H1 (cell line): ENCODE data around the gene OSBPL9. TPM values are rescaled to one million over a fixed set of nuclear protein-coding genes. Genes with fewer than 3 reads are reported as not detected.

Experiments used
- CBX8 ChIP-seq: fragments of 300-800, 300-1000 bp; sonication (generic); IDR thresholded peaks from 2 replicates; pipeline ENCODE4 v1.7.1; 2016; ENCODE audit warnings: low read depth, low read length, borderline replicate concordance
- CTBP2 ChIP-seq: IDR thresholded peaks from 2 replicates; pipeline ENCODE4 v1.7.0; 2011; ENCODE audit warnings: borderline replicate concordance, mild to moderate bottlenecking, moderate library complexity, mixed read lengths, low read length; ENCODE audit not compliant: insufficient read depth, insufficient read length
- KDM4A ChIP-seq: IDR thresholded peaks from one replicate; pipeline ENCODE4 v1.7.1; 2012; ENCODE audit warnings: low read depth, mild to moderate bottlenecking, moderate library complexity, low read length, inconsistent platforms; ENCODE audit not compliant: severe bottlenecking
- SAP30 ChIP-seq: fragments of 300-600 bp; sonication (generic); IDR thresholded peaks from 2 replicates; pipeline ENCODE4 v1.7.1; 2012; ENCODE audit warnings: low read length, moderate library complexity, mild to moderate bottlenecking, inconsistent platforms; ENCODE audit not compliant: insufficient read depth, insufficient replicate concordance
- SIN3A ChIP-seq, 2 experiments: IDR thresholded peaks in 1 of 2; conservative IDR thresholded peaks in 1 of 2; 2 replicates each; pipeline ENCODE4 v1.6.1; 2011 to 2012; ENCODE audit warnings: low read length in 2 of 2, improper control_type of control experiment in 1 of 2, low read depth in 1 of 2, mild to moderate bottlenecking in 1 of 2
- TBP ChIP-seq: IDR thresholded peaks from 2 replicates; pipeline ENCODE4 v1.6.1; 2011; ENCODE audit warnings: low read depth, low read length, improper control_type of control experiment
- polyA plus RNA-seq, 7 experiments: library from polyadenylated mRNA; depleted of rRNA in 3 of 7; stranded (reverse) in 5 of 7; unstranded in 2 of 7; fragments of >200 nt in 5 of 7; fragments of 200-250 nt in 2 of 7; gene quantifications; 1 replicate in 5 of 7; 2 replicates in 1 of 7; 4 replicates in 1 of 7; pipeline versions ENCODE4 v1.2.1 to v1.2.3, GENCODE V29; 2011 to 2013; ENCODE audit warnings: missing spikeins in 2 of 7, mixed read lengths in 2 of 7
- total RNA-seq: library from RNA; stranded (reverse); fragmentation: NEBNext Ultra II Directional; extraction: Animal tissue kit (Norgen Biotek cat#: 25700); gene quantifications from 2 replicates; pipeline ENCODE4 v1.2.1, GENCODE V29; 2021
- TF ChIP-seq, protein P1 (sequence below), 3 experiments: IDR thresholded peaks; 1 replicate in 2 of 3; 2 replicates in 1 of 3; pipeline versions ENCODE4 v1.5.1 to v1.6.1; 2011; ENCODE audit warnings: low read length in 3 of 3, mild to moderate bottlenecking in 3 of 3, inconsistent platforms in 2 of 3, low read depth in 1 of 3, moderate library complexity in 1 of 3; ENCODE audit not compliant: insufficient read depth in 1 of 3; ENCODE audit errors: control extremely low read depth in 1 of 3
- TF ChIP-seq, protein P2 (sequence below): IDR thresholded peaks from 2 replicates; pipeline ENCODE4 v1.6.1; 2011; ENCODE audit warnings: low read depth, mild to moderate bottlenecking, low read length; ENCODE audit not compliant: insufficient read depth

The OSBPL9 gene
- total and polyA plus RNA-seq, 2 of the 8 experiments (the other 6 are each of a cell fraction or from before 2014, with no cell fraction given): 58.2 to 71.6 TPM

DNA sequence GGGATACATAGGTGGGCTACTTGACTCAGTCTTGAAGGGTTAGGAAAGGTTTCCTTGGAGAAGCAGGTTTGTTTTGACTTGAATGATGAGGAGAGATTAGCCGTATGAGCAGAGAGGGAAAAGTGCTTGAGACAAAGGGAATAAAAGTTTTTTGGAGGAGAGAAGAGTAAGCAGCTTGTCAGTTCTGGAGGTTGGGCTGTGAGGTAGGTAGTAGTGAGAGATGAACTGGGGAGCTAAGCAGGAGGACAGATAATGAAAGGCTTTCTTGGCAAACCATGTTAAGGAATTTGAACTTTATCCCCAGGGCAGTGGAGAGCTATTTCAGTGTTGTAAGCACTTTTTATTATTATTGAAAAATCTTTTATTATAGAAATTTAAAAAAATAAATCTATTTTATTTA, 3.6 kb downstream of the OSBPL9 start (continued):
- TF ChIP-seq, protein P1, sequence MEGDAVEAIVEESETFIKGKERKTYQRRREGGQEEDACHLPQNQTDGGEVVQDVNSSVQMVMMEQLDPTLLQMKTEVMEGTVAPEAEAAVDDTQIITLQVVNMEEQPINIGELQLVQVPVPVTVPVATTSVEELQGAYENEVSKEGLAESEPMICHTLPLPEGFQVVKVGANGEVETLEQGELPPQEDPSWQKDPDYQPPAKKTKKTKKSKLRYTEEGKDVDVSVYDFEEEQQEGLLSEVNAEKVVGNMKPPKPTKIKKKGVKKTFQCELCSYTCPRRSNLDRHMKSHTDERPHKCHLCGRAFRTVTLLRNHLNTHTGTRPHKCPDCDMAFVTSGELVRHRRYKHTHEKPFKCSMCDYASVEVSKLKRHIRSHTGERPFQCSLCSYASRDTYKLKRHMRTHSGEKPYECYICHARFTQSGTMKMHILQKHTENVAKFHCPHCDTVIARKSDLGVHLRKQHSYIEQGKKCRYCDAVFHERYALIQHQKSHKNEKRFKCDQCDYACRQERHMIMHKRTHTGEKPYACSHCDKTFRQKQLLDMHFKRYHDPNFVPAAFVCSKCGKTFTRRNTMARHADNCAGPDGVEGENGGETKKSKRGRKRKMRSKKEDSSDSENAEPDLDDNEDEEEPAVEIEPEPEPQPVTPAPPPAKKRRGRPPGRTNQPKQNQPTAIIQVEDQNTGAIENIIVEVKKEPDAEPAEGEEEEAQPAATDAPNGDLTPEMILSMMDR (IDR thresholded peaks at IDR 0.05; ENCODE audit: control extremely low read depth in 1 of 3, insufficient read depth in 1 of 3, low read depth in 1 of 3, low read length in 3 of 3): no peak
- no peak for TF ChIP-seq SAP30
- TF ChIP-seq, protein P2, sequence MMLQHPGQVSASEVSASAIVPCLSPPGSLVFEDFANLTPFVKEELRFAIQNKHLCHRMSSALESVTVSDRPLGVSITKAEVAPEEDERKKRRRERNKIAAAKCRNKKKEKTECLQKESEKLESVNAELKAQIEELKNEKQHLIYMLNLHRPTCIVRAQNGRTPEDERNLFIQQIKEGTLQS: no peak
- TF ChIP-seq KDM4A: no peak
- TF ChIP-seq TBP: no peak
- no peak for TF ChIP-seq SIN3A (conservative IDR thresholded peaks at IDR 0.05 in 1 of 2, IDR thresholded peaks at IDR 0.05 in 1 of 2; ENCODE audit: low read depth in 1 of 2, low read length in 2 of 2)
- no peak for TF ChIP-seq CBX8
- TF ChIP-seq CTBP2: no peak
- TF ChIP-seq, all 59 proteins: peak for 0
